Islet precursor cell (in vitro differentiated cells): ENCODE measurements around the gene NACC2.
"Not testable (repeated sequence)": the region's sequence is repeated elsewhere in the genome, so short reads cannot be mapped to it uniquely, and the experiment has no call there.

Experiments used
- DNase-seq: peaks from one replicate; pipeline ENCODE4 v3.0.0-alpha.2; 2018

Gene NACC2

DNA sequence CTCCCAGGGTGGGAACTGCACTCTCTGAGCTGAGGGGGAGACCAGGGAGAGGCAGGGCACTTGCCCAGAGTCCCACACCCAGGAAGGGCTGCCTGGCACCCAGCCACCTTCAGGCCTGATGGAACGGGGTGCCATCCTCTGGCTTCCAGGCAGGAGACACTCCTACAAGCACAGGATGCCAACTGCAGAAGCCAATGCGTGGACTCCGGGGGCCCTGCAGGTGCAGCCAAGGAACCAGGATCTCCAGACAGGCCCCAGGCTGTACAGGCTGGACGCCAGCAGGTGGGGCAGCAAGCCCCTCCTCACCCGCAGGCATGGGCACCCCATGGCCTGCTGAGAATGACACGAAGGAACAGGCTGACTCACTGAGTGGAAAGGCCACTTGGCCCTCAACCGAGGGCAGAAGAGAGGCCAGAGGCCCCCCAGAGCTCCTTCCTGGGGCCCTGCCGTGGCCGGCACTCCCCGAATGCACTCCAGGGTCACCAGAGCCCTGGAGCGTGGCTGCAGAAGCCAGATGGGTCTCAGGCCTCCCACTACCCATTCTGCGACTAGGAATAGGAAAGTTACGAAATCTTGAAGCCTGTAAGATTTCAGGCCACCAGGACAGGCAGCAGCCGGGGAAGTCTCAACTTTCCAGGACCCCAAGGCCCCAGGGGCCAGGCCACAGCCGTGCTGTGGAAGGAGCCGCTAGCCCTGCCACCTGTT, 15.7 kb downstream of the NACC2 start:
- no peak for DNase-seq

DNA sequence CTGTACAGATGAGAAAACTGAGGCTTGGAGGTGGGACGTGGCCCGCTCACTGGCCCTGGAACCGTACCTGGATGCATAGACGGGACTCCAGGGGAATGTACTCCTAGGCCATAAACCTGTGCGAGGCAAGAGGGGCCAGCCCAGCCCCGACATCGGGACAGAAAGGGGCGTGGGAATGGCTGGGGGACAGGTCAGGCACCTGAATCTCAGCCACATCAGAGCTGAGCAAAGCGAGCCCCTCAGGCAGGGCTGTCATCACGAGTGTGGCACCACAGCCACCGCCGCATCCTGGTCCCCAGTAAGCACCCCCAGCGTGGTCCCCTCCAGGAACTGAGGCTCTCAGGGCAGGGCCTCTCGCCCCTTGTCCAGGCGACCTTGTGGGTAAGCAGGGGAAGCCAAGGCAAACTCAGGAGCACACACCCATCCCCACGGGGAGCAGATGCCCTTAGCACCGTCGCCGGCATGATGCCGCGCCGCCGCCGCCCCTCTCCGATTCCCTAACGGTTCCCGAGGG, 16.5 kb downstream of the NACC2 start:
- DNase-seq: no peak

DNA sequence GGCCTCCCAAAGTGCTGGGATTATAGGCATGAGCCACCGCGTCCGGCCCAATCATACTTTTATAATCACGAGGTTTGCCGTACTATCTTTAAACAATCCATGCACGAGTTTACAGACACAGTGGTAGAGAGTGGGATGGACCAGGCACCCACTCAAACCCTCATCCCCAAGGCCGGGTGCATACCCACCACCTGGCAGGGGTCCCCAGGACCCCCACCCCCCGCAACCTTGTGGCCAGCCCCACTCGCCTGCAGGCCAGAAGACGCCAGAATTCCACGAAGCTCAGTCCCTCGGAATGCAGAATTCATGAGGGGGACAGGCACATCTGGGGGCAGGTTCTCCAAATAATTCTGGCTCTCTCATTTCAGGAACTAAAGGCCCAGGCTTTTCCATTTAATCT, 17.1 kb downstream of the NACC2 start:
- no peak for DNase-seq

DNA sequence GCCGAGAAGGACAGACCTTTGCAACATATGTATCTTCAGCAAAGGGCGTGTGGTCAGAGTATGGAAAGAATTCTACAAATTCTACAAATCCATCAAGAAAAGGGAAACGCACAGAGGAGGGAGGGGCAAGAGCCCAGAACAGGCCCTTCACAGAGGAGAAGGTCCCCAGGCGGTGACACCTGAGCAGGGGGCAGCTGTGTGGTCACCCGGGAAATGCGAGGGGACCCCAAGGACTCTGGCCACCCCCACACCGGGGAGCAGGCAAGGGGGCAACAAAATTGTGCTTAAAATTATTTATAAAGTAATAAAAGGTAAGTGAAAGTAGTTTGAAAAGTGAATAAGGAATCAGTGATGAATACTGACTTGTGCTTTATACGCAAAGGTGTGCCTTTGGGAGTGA, 17.6 kb downstream of the NACC2 start:
- no peak for DNase-seq

DNA sequence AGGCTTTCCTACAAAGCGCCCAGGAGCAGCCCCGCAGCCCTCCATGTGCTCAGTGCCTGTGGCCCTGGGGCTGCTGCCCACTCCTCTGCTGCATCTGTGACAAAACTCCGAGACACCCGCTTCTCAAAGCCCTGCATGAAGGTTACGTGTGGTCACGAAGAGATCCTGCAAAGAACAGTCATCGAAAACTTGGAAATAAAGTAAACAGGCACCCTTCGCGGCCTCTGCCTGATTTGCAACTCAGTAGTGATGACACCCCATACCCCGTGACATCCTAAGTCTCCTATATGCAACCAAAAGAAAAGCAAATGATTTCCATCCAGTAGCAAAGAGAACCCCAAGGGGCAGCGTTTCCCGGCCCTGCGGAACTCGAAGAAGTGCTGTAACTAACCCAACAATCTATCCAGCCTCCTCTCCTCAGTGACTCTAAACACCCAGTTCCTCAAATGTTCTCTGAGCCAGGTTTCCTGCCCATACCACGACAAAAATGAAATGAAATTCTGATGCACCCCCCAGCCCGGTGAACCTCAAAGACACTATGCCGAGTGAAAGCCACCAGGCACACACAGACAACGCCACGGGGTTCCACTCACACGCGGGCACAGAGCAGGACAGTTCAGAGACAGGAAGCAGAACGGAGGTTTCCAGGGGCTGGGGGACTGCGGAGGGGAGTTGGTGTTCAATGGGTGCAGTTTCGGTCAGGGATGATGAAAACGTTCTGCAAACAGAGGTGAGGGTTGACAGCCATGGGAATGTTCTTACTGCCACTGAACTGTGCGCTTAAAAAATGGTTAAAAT, 19.0 kb downstream of the NACC2 start:
- DNase-seq: no peak

DNA sequence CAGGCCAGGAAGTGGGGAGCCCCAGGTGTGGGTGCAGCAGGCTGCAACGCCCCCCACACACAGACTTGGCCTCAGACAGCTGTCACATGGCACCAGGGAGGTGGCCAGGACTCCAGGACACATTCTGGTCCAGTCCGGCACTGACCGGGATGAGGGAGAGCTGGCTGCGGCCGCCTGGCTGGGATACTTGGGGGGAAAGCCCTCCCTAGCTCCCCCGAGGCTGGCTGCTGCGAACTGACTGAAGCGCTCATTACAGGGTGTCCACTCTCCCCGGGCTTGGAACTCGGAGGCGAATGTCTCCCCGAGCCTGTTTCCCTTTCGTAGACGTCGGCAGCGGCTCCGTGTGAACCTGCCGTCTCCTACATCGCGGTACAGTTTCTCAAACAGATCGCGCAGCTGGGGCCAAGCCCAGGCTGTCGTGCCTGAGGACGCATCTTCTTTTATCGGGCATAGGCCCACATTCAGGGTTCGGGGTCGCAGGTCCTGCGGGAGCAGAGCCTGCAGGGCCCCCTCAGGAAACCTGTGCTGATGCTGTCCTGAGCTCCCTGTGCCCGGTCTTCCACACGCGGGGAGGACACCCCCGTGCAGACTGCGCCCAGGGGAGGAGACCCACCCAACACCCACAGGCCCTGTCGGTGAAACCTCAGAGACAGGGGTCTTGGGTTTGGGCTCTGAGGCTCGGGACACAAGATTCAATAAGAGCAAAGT, 19.8 kb downstream of the NACC2 start:
- no peak for DNase-seq

DNA sequence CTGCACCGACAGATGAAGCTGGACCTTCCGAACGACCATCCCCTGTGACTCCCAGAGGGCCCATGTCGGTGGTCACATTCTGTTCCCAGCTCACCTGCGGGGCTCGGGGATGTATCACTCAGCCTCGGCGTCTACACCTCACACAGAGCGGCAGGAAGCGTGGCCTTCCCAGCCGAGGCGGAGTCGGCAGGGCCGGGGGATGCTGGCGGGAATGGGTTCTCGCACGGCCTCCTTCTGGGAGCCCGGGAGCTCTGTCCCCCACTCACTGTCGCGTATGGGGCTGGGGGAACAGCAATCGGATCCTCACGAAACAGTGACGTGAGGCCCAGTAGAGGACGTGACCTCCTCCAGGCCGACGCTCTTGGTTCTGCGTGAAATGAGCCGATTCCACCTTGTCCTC, 20.4 kb downstream of the NACC2 start:
- no peak for DNase-seq

DNA sequence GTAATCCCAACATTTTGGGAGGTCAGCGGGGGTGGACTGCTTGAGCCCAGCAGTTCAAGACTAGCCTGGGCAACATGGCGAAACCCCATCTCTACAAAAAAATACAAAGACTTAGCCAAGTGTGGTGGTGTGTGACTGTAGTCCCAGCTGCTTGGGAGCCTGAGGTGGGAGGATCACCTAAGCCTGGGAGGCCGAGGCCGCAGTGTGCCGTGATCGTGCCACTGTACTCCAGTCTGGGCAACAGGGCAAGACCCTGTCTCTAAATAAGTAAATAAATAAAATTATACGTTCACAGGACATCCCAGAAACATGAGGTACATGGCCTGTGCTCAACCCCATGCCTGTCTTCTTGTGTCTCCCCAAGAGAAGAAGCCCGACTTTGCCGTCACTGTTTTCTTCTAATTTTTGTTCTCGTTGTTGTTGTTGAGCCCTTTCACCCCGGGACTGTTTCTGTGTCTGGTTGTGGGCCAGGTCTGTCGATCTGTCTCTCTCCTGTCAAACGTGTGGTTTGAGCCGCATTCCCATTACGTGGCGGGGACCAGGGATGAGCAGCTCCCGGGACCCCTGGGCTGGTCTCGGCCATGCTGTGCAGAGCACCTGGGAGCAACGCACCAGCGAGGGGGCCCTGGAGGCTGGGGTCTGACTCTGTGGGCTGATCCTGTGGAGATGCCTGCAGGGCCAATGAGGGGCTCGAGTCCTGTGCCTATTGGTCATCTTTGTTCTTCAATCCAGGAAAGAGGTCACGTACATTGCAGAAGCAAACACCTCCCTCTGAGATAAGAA, 32.2 kb downstream of the NACC2 start:
- DNase-seq: no peak

DNA sequence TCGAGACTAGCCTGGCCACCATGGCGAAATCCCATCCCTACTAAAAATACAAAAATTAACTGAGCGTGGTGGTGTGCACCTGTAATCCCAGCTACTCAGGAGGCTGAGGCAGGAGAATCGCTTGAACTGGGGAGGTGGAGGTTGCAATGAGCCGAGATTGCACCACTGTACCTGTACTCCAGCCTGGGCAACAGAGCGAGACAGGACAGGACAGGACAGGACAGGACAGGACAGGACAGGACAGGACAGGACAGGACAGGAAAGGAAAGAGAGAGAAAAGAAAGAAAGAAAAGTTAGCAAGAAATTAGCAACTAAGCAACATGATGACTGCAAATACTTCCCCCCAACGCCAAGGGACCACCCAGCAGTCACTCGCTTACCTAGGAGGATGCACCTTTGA, 33.2 kb downstream of the NACC2 start:
- not testable (repeated sequence) for DNase-seq

DNA sequence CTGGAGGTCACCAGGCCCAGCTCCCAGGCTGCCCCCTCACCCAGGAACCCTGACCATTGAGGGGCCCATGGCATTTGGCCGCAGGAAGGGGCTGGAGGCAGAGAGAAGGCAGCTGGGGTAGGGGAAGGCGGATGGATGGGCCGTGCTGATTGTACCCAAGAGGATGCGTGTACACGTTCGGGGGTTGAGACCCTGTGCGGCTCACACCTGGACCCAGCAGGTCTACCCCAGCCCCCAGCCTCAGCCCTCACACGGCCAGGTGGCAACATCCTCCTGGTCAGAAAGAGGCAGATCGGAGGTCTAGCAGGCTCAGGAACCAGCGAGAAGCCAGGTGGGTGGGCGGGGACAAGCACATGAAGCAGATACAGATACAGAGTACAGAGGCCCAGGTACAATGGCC, 33.7 kb downstream of the NACC2 start:
- no peak for DNase-seq

DNA sequence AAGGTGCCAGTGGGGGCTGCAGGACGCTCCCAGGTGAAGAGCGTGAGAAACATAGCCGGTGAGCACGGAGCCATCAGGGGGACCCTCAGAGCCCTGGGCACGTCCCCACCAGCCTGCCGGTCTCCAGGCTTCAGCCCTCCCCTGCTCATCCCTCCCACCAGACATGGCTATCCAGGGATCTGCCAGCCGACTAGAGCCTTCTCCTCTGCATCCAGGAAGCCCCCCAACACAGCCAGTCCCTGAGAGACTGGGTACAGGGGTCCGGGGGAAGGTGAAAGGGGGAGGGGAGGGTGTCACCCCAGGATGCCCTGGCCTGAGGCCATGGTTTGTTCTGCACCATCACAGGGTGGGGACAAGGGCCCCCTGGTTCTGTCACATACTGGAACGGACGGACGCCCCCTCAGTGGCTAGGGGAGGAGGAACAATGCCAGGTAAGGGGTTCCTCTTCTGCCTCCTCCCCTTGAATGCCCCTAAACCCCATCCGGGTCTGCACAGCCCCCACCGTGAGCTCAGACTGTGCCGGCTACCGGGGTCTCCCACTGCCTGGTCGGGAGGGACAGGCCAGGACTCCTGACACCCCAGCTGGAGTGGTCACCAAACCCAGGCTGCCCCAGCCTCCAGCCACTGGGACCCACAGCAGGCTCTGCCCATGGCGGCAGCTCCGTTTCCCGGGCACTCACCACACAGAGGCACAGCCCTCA, 34.3 kb downstream of the NACC2 start:
- DNase-seq: no peak

DNA sequence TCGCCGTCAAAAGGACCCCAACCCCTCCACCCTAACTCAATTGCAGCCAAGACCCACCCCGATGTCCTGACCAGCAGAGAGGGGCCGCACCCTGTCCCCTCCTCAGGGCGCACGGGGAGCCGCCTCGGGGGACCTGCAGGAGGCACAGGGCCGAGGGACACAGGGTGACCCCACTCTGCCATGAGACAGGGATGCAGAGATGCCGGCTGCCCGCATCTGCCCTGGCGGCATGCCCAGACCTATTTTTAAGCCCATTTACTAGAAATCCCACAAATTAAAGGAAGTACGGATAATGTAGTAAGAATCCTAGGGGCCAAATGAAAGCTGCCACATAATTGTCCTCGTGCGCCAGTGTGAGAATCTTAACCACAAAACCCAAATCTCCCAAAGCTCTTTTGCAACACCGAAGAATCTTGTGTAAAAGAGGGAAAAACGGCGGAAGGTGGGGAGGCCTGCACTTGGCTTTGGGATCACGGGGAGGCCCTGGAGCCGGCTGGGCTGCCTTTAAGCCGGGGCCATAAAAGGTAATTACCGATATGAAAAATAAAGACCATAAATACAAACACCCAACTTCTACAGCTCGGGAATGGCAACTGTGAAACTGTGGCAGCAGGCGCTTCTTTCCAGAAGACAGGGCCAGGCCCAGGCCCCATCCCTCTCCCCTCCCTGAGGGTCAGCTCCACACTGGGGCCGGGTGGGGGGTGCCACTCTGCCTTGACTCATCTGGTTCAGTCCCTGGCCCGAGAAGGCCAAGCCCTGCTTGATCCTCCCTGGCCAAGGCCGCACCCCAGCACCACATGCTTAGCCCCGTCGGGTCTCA, 35.0 kb downstream of the NACC2 start:
- DNase-seq: no peak

DNA sequence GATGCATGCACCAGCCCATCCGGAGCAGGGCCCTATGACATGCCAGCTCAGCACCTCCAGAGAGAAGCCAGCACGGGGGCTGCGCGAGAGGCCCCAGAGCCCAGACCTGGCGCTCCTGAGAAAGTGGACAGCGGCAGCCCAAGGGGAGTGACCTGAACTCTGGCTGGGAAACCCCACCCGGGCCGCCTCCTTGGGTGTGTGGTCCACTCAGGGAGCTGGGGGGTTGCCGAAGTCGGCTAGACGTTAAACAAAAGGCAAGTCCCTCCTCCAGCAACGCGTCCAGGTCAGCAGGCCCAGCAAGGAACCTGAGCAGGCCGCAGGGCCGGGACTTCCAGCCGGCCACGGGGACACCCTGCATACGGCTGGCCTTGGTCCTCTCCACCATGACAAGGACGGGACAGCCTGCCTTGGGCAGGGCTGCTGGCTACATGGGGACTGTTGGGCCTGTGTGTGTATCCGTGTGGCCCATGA, 35.7 kb downstream of the NACC2 start:
- peak; percentile 58 for DNase-seq

DNA sequence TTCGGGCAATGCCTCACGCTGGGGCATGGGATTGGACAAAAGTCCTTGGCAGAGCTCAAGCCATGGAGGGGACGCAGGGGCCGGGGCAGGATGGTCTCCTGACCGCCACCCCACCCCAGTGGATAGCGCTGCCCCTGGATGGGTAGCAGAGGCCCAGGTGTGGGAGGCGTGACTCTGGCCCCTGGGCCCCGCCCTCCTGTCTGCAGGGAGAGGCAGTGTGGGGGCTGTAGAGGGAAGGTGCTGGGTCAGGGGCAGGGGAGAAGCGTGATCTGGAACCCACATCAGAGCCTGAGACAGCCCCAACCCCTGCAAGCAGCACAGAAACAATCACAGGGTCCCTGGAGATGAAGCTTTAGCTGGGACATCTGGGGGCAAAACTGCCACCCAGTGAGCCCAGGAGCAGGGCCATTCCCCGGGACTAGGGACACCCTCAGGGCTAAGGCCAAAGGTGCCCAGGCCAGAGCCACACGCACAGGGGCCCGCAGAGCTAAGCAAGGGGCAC, 36.2 kb downstream of the NACC2 start:
- no peak for DNase-seq

DNA sequence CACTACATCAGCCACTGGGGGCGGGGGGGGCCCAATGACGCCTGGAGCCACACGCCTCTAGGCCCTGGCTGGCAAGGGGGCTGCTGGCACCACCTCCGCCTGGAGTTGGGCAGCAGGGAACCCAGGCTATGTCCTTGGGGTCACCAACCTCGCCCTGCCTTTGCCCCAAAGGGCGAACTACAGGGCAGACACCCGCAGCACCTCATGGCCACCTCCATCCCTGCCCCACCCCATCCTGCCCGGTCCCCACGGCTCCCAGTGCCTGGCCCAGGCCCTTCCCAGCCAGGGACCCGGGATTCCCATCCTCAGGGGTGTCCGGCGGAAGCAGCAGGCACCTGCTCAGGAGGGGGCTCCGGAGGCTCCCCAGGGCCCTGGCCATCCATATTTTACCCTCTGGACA, 37.0 kb downstream of the NACC2 start:
- DNase-seq: no peak

DNA sequence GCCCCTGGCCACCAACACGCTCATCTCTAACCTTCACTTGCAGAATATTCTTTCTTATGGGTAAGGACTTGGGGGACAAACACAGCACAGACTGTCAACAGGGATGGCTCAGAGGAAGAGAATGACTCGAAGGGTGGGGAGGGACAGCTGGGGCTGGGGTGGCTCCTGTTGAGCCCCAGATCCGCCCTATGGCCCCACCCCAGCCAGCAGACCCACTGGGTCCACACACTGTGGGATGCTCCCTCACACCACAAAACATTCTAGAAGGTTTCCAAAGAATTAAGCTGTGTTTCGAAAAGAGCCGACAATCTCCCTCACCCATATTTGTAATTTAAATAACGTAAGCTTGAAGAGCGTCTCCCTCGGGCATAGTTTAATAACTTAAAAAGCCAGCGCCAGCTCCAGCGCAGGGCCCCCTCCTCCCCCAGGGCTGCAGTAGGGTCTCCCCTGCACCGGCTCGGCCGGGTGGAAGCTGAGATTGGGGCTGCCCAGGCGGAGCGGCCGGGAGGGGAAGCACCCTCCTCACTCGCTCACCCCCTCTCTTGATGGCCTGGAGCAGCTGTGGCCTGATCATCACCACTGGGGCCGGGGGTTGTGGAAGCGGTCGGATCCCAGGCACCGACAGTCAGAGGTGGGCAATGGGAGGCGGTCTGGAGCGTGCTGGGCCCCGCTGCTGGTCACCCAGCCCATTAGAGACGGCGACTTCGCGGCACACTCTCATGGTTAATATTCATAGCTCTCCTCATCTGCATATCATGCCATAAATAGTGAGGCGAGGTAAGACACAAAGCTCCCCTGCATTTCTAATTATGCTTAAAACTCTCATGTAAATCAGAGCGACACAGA, 37.6 kb downstream of the NACC2 start:
- DNase-seq: peak; percentile 52

DNA sequence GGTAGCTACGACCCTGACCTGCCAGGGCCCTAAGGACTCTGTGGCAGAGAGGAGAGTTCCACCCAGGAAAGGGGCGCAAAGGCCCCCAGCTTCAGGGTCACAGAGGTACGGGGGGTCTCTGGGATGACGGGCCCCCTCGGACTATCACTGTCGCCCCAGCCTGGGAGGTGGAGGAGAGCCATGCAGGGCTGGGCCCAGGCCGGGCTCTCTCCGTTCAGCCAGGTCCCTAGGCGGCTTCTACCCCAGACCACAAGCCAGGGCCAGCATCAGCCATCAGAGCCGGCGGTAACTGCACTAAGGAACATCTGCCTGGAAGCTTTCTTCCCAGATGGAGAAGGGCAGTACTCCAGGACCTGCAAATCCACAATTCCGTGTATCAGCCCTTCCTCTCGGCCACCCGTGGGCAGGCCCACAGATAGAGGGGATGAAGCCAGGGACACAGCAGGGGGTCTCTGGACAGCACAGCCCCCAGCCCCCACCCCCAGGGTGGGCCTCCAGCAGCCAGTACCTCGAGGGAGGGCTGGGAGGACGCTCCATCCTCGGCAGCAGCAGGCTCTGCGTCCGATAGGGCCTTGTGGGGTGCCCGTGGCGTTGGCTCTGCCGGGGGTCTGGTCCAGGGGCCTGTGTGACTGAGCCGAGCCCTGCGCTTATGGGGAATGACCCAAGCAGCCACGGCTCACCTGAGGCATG, 38.4 kb downstream of the NACC2 start:
- DNase-seq: peak; percentile 53

DNA sequence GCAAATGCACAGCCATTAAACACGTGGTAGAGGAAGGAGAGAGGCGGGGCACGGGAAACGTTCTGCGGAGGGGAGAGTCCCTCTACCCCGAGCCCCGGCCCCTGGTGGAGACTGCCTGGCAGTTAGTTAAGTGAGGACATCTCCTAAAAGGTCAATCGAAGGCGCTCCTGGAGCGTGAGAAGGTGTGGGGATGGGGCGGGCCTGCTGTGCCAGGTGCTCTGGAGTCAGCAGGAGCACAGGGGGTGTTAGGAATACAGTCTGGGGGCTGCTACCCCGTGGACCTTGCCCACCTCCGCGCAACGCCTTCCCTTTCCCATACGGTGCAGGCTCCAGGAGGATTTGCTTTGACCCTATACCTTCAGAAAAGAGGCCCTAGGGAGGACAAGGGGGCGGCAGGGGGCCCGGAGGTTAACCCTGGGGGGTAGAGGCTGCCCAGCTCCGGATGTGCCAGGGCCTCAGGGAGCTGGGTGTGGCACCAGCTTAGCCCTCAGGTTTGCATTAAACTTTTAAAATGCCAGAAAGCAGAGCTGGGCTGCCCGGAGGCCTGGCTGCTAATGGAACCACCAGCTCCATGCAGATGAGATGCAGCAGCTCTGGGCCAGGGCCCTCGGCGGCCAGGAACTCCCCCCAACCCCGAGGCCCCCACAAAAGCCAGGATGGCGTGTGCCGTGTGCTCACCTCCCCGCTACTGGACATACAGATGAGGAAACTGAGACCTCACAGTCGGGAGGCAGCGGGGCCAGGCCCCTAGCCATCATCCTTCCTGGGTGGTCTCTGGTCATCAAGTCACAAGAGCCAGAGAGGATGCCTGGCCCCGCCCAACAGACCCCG, 39.2 kb downstream of the NACC2 start:
- DNase-seq: peak; percentile 61
